HG03135 (cell line): Measurements from ENCODE around the gene BRD2.
"Not testable (repeated sequence)": the region's sequence is repeated elsewhere in the genome, so short reads cannot be mapped to it uniquely, and the experiment has no call there.

ENCODE experiments used
- ATAC-seq: cut with Tn5 transposase; IDR thresholded peaks from one replicate; pipeline ENCODE4 v1.9.1; 2021; ENCODE audit warnings: mild to moderate bottlenecking, moderate library complexity; ENCODE audit not compliant: unreplicated experiment

The BRD2 gene

DNA sequence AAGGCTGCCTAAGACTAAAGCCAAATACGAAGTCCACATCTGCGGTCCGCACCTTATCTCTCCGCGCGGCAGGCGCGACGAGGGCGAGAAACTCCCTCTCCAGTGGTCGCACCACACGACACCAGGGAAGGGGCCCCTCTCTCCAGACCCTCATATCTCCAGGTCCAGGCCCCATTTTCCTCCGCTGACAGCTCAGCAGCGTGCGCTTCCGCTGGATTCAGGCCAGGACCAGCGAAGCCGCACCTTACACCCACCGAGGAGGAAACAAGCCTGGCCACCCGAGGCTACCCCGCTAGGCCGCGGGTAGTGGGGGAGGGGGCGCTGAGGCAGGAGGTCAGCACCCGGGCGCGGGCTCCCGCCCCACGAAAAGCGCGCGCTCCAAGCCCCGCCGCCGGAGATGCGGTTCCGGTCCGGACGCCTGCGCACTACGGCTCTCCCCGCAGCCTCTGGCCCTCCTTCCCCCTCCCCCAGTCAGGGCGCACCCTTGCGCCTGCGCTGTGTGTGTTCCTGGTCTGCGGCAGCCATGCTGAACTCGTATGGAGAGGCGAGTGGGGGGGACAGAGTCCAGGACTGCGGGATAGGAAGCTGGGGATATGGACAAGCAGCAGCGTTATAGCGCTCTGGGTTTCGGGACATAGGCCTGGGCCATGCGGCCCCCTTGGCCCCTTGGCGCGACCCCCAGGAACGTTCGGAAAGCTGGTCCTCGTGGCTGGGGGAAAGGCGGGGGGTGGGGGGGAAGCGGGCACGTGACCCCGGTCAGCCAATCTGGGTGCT, at the start of gene BRD2:
Gene BRD2, plus strand, starts transcription at position 502 of the 774 bp plus-strand sequence. CDS start 4,305 bp downstream, outside the sequence.
- ATAC-seq, result peak; percentile 38

DNA sequence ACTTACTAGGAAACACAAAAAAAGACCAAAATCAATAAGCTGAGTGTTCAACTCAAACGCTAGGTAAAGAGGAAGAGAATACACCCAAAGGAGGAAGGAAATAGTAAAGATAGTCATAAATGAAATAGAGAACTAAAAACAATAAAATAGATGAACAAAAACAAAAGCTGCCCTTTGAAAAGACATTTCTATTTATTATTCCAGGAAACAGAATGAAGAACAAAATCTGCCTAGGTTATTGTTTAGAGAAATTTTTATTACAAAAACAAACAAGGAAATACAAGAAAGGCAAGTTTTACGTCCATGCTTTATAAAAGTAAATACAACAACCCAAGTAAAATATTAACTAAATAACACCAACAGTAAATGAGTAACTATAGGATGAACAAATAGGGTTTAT, 47.7 kb upstream of the BRD2 start:
- no peak for ATAC-seq

DNA sequence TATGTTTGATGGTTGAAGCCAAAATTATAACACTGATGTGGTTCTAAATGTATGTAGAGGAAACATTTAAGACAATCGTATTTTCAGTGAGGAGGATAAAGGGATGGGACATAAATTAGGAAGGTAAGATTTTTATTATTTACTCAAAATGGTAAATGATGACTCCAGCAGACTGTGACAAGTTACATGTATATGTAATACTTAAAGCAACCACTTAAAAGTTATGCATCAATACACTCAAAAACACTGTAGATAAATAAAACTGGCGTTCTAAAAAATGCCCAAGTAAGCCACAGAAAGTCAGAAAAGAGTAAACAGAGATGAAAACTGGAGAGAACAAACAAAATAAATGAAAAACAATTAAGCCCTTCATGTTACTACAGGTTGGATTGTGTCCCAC, 46.3 kb upstream of the BRD2 start:
- no peak for ATAC-seq

DNA sequence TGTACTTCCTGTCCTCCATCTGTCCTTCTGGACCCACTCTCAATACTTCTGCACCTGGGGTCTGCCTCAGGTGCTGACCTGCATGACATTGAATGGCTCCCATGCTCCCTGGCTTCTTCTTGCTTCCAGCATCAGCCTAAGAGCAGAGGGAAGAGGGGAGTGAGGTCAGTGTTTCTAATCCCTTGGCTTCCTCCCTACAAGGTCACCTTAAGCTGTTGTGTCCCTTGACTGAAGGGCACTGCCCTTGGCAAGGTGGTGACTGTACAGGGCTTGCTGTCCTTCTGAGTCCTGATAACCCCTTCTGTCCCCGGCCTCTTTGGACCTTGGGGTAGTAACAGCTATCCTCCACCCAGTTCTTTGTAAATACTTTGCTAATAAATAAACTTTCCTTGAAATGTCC, 37.2 kb upstream of the BRD2 start:
- no peak for ATAC-seq

DNA sequence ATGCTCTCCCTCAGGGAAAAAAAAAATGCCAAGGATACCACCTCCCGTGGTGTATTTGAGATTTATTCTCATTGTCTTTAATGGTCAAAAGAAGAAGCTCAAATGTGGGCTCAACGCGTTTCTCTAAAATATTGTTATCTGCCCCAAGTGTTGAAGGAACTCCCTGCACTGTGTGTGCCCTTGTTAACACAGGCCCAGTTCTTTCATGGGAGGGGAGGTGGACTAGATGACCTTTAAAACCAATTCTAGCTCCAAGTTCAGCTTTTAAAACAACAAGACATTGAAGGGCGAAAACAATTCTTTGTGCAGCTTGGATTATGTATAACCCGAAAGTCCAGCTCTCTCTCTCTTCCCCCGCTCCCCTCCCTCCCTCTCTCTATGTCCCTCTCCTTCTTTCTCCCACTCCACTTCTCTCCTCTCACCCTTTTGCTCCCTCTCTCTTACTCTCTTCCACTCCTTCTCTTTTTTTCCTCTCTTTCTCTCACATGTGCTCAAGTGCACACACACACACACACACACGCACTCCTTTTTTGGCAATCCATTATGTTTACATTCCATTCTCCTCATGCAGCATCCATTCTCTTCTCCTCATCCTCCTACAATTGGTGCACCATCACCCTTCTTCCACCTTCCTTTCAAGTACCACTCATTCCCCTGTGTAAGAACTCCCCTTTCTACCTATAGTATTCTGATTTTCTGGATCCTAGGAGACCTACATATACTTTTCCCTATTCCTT, 36.1 kb upstream of the BRD2 start:
- ATAC-seq, result no peak

DNA sequence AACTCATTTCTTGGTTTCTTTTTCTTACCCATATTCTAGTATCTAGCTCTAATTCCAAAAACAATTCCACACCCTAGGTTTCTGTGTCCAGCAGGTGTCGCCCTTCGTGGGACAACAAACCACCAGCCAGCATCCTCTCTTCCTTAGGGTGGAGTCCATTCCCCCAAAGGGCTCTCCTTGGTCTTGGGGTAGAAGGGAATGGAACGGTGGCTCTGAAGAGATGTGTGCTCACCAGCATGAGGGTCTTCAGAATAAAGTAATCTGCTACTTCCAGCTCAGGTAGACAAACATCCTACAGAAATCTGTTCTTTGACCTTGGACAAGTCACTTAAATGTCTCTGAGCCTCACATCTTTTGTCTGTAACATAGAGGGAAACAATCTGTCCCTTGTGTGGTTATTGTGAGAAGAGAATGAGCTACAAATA, 34.7 kb upstream of the BRD2 start:
- ATAC-seq, result no peak

DNA sequence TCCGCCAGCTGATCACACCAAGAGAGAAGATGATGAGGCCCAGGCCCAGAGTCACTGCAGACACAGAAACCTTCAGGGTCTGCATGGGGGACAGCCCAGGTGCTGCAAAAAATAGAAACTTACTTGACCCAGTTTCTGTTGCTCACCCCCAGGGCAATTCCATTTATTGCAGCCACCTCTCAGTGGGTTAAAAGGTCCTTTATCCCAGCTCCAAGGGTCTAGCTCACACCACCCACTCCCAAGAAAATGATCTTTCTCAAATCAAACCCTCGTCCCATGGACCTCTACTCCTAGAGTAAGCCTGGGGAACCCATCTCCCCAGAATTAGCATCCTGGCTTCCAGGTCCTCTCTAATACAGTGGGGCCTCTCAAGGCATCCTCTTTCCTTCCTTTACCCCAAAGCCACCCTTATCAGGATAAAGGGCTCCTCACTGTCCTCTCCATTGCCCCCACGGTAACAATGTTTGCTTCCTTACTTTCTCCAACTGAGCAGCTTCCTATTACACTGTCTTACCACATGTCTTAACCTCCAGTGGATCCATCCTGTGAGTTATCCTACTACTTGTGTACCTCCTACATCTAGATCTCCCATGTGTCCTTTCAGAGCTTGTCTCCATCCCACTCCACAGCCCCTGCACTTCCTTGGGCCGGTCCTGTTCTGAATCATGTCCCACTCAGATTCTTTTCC, 32.7 kb upstream of the BRD2 start:
- no peak for ATAC-seq

DNA sequence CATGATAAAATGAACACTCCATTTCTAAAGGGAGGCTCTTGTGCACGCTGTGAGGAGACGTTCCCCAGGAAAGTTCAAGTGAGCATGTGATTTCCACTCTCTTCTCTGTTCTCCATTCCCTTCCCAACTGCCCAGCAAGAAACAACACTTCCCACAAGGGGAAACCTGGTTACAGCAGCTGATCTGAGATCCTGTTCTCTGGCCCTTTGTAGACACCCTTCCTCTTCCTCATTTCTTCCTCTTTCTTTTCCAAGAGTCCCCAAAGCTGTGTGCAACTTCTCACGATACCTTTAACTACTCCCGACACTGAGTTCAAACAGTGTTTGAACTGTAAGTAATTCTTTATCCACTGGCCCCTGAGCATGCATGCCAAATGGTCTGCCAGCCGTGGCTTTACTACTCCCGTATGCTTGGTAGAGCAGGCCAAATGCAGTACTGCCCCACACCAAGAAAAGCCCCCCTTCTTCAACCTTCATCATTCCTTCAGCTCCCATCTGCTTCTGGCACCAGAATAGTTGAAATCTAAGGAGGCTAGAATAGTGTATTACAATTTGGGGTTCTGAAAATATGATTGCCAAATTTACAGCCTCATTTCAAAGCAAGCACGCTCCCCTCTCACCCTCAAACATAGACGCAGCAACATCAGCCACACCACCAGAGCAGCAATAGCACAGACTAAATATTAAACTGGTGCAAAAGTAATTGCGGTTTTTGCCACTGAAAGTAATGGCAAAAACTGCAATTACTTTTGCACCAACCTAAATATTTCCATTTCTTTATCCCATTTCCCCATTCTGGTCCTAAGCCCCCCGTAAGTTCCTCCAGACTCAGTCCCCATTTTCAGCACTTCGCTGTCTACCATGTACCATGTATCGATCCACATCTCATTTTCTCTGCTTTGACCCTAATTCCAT, 31.9 kb upstream of the BRD2 start:
- ATAC-seq, result no peak

DNA sequence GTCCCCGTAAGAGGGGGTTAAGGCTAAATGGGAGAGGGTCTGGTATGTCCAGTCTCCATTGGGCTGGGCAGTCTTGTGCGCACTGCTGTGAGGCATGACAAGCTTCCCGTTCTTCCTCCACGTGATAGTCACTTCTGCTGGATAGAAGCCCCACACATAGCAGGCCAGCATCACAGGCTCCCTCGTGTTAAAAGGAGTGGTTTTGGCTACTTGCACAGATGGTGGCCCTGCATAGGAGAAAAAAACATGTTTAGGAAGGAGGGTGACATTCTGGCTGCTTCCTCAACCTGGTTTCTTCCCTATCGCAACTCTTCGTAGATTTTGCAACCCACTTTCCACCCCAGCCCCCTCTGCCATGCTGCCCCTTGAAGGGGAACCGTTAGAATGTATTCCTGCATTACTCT, 31.2 kb upstream of the BRD2 start:
- no peak for ATAC-seq

DNA sequence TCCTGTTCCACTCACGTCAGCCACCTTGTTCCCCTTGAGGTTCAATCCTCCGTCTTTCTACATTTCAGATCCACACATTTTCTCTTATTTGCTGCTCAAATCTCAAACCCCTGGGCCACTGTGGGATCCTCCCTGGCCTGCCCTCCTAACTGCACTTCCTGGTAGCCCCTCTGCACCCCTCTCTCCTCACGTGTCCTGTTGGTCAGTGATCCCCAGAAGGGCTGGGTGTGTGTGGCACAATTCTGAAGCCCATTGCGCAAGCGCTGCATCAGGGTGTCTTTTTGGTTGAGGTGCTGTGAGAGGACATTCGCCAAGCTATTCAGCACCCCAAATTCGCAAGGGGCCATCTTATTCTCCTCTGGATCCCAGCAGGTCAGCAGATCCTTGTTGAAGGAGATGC, 29.9 kb upstream of the BRD2 start:
- ATAC-seq, result no peak

DNA sequence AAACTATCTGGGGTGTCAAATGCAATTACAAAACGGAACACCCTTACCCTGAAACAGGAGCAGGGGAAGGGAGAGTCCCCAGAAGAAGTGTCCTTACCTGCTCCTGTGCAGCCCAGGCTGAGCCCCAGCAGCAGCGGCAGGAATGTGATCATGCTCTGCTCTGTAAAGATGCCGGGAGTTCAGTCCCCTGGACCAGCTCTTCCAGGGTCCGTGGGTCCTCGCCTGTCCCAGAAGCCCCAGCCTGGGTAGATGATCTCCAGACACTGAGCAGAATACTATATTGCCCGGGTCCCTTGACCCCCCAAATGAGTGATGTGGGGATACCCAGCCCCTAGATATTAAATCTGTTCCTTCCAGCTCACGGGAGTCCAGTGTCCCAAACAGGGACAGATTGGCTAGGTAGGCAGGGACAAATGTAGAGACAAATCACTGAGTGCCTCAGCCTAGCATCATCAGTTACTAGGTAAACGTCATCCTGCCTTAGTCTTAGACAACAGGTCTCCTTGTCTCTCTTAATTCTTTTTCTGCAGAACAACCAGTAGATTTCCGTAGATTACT, 27.7 kb upstream of the BRD2 start, which contains the start of gene HLA-DMB:
Gene HLA-DMB, minus strand, starts transcription at position 373 of the 558 bp plus-strand sequence. Its CDS starts 221 bp downstream, at position 152.
- ATAC-seq, result peak; percentile 53

DNA sequence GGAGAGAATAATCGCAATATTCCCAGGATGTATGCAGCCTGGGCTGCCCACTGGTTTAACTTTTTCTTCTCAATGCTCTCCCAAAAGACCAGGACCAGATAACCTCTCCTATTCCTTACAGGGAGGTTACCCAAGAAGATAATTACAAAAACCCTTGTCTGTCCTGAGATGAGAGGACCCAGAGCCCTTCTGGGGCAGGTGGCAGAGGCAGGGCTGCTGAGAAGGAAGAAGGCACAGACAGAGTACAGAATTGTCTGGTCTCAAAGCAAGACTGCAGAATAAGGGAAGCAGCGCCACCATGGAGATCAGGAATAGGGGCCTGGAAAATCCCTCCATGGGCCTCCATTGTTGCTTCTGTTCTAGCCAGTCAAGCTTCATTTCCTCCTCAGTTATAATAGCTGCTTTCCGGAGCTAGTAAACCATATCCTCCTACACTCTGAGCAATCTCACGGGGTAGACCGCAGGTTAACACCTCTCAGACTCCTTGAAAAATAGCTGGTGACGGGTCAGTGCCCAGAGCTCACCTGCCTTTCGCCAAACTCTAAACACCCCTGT, 27.1 kb upstream of the BRD2 start:
- ATAC-seq, result peak; percentile 56

DNA sequence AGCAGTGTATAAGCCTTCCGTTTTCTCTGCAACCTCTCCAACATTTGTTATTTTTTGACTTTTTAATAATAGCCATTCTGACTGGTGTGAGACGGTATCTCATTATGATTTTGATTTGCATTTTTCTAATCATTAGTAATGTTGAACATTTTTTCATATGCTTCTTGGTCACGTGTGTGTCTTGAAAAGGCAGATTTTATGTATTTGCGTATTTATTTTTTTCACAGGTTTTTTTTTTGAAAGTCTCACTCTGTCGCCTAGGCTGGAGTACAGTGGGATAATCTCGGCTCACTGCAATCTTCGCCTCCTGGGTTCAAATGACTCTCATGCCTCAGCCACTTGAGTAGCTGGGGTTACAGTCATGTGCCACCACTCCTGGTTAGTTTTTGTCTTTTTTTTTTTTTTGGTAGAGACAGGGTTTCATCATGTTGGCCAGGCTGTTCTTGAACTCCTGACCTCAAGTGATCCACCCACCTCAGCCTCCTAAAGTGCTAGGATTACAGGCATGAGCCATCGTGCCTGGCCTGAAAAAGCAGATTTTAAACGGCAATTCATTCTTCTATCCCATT, 25.8 kb upstream of the BRD2 start:
- ATAC-seq, result not testable (repeated sequence)

DNA sequence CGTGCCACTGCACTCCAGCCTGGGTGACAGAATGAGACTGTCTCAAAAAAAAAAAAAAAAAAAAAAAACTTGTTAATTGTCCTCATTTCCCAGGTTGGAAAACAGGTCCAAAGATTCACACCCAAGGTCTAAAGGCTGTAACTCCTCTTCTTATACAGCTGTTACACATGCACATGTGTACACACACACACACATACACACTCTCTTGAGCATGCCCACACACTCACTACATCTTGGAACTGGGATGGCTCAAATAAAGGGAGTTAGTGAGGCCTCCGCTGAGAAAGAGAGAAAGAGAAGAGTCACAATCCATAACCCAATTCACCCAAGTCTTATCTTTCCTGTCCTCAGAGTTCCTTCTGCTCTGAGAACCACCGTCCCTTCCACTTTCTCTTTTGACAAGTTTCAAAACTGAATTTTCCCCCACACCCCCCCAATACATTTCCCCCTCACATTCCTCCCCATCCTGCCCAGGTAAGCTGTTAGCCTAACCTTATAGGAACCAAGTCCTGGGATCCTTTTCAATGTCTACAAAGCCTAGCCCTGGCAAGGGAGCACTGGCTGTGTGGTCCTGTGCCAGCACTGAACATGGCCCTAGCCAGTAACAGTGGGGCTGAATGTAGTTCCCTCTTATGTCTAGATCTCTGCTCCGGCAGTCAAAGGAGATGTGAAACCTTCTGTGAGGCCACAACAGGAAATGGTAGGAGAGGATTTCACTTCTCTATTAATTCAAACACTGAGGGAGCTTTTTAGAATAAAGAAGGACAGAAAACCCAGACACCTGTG, 24.3 kb upstream of the BRD2 start:
- ATAC-seq, result peak; percentile 42

DNA sequence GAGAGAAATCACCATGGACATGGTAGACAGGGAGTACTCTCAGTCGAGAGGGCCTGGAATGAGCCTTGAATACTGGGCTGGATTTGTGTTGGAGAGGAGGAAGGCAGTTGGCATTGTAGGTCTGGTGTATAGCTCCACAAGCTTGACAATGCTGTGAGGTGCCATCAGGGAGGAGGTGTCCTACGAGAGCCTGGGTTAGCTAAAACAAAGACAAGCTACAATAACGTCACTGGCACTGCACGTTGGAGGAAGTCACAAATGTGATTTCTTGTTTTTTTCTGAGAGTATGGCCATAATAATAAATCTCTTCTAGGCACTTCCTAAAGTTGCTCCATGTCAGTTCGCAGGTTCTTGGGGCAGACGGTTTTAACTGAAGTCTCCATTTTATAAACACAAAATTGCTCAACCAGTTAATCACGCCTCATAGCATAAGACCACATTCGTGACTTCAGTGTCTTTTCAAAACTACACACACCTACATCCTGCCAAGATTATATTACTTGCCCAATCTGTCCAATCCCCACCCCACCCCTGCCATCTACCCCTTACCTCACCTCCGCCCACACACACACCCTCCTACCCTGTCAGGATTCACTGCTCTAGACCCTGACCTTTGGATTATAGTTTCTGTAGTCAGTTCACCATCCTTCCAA, 23.2 kb upstream of the BRD2 start:
- ATAC-seq, result no peak

DNA sequence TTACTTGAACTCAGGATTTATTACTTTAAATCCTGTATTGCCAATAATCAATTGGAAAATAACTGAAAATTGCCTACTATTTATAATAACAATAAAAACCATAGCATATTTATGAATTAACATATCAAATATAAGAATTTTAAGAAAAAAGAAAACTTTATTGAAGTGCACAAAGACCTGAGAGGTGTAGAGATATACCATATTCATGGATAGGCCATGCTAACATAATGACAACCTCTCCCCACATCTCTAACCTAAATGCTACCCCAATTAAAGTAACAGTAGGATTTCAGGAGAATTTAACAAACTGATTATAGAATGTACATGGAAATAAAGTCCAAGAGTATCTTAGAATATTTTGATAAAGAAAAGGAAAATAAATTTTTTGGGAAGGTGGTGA, 22.4 kb upstream of the BRD2 start:
- ATAC-seq, result no peak

DNA sequence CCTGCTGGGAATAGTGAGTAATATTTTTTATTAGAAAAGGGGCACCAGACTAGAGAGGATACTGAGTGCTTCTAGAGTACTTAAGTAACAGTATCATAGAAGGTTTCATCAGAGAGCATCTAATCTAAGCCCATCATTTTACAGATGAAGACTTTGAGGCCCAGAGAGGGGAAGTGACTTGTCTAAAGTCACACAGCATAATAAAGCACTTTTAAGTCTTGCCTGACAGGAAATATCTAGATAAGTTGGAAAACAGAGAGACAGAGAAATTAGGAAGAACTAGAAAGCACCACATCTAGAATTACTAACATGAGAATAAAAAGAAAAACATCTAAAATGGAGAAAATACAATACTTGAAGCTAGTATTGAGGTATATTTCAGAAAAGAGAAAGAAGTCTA, 21.5 kb upstream of the BRD2 start:
- no peak for ATAC-seq
